ENCODE measurements around the gene DNLZ.

- TF ChIP-seq CTCF (IDR thresholded peaks at IDR 0.05) (no peak), POLR2A (IDR thresholded peaks at IDR 0.05) (no peak)
Measured at GRCh38 chr9:136376457-136376856, 12.9 kb upstream of the DNLZ start.

Data from adrenal gland (tissue), 5 donors.